SK-N-SH (cell line): Measurements from ENCODE around the gene MRPL40. TPM values are rescaled to one million over a fixed set of nuclear protein-coding genes. Genes with fewer than 3 reads are reported as not detected.

Source experiments
- CTCF ChIA-PET: fragments of 300-600, 350-600 bp; formaldehyde crosslinking; extraction: SDS; loops from one replicate; lab custom pipeline; 2021; lab: Yijun Ruan, JAX
- POLR2A ChIA-PET: fragments of 350-600 bp; sonication (Branson Sonifier 250); formaldehyde crosslinking; extraction: SDS; loops from one replicate; lab custom pipeline; 2020; ENCODE audit warnings: antibody characterized with exemption, inconsistent platforms; lab: Yijun Ruan, JAX
- DNase-seq: peaks from one replicate; pipeline ENCODE4 v3.0.0; 2012
- H2AFZ ChIP-seq: fragments of 200-600 bp; sonication (generic); 2 replicates; pipeline ENCODE4 v1.8.1; 2016; ENCODE audit warnings: antibody characterized with exemption, mild to moderate bottlenecking, low read depth
- H3F3A ChIP-seq: fragments of 200-600 bp; sonication (generic); replicated peaks from 2 replicates; pipeline ENCODE3; 2016; ENCODE audit warnings: antibody characterized with exemption, mild to moderate bottlenecking; ENCODE audit not compliant: insufficient read depth
- H3K27ac ChIP-seq, 2 experiments: fragments of 200-500 bp in 1 of 2; fragments of 200-600 bp in 1 of 2; sonication (Bioruptor generic) in 1 of 2; sonication (generic), shearing (Covaris generic) in 1 of 2; 2 replicates each; pipeline versions ENCODE4 v1.5.1 to v1.6.1; 2014 to 2016; ENCODE audit warnings: low read depth in 2 of 2, inconsistent platforms in 1 of 2, low read length in 1 of 2, mild to moderate bottlenecking in 1 of 2, mixed read lengths in 1 of 2
- H3K27me3 ChIP-seq: fragments of 200-600 bp; sonication (generic), shearing (Covaris generic); 2 replicates; pipeline ENCODE4 v1.6.1; 2016; ENCODE audit warnings: mixed run types; ENCODE audit not compliant: insufficient read depth
- H3K36me3 ChIP-seq, 2 experiments: fragments of 200-500 bp in 1 of 2; fragments of 200-600 bp in 1 of 2; sonication (Bioruptor generic) in 1 of 2; sonication (generic) in 1 of 2; replicated peaks in 1 of 2; 2 replicates each; pipeline versions ENCODE3 to v1.5.1; 2014 to 2016; ENCODE audit warnings: low read length in 1 of 2, mild to moderate bottlenecking in 1 of 2; ENCODE audit not compliant: insufficient read depth in 2 of 2, control insufficient read depth in 1 of 2
- H3K4me1 ChIP-seq, 2 experiments: fragments of 200-500 bp in 1 of 2; fragments of 200-600 bp in 1 of 2; sonication (Bioruptor generic) in 1 of 2; sonication (generic), shearing (Covaris generic) in 1 of 2; 2 replicates each; pipeline versions ENCODE4 v1.5.1 to v1.6.1; 2014 to 2016; ENCODE audit warnings: low read depth in 1 of 2, low read length in 1 of 2, mixed run types in 1 of 2; ENCODE audit not compliant: insufficient read depth in 2 of 2, control insufficient read depth in 1 of 2
- H3K4me2 ChIP-seq: fragments of 200-600 bp; sonication (generic), shearing (Covaris generic); 2 replicates; pipeline ENCODE4 v1.6.1; 2017; ENCODE audit warnings: mixed run types
- H3K4me3 ChIP-seq, 2 experiments: fragments of 200-500 bp in 1 of 2; fragments of 200-600 bp in 1 of 2; sonication (Bioruptor generic) in 1 of 2; sonication (generic), shearing (Covaris generic) in 1 of 2; 2 replicates each; pipeline versions ENCODE4 v1.5.1 to v1.8.1; 2014 to 2016; ENCODE audit warnings: low read depth in 2 of 2, inconsistent platforms in 1 of 2, low read length in 1 of 2, mild to moderate bottlenecking in 1 of 2, mixed read lengths in 1 of 2, moderate library complexity in 1 of 2
- H3K79me2 ChIP-seq: fragments of 200-600 bp; sonication (generic); 2 replicates; pipeline ENCODE4 v1.8.1; 2017; ENCODE audit warnings: mild to moderate bottlenecking; ENCODE audit not compliant: insufficient read depth
- H3K9ac ChIP-seq: fragments of 200-600 bp; sonication (generic); 2 replicates; pipeline ENCODE4 v1.6.1; 2017; ENCODE audit warnings: mixed run types
- H3K9me2 ChIP-seq: fragments of 200-600 bp; sonication (generic); 2 replicates; pipeline ENCODE4 v1.6.1; 2017; ENCODE audit warnings: mixed run types
- H3K9me3 ChIP-seq: fragments of 200-600 bp; sonication (generic); 2 replicates; pipeline ENCODE4 v1.6.1; 2017; ENCODE audit warnings: mixed run types, mild to moderate bottlenecking, moderate library complexity
- H4K20me1 ChIP-seq: fragments of 200-600 bp; sonication (generic); 2 replicates; pipeline ENCODE4 v1.6.1; 2017; ENCODE audit warnings: mild to moderate bottlenecking, mixed run types; ENCODE audit not compliant: insufficient read depth
- EP300 ChIP-seq, 2 experiments: IDR thresholded peaks; 2 replicates each; pipeline versions ENCODE4 v1.4.0 to v1.6.1; 2012; ENCODE audit warnings: borderline replicate concordance in 1 of 2, low read depth in 1 of 2, low read length in 1 of 2
- EZH2phosphoT487 ChIP-seq: fragments of 200-600 bp; sonication (generic); IDR thresholded peaks from 2 replicates; pipeline ENCODE4 v1.6.1; 2017; ENCODE audit warnings: low read depth, mixed run types, mild to moderate bottlenecking, antibody characterized with exemption, moderate library complexity, borderline replicate concordance
- FOSL2 ChIP-seq: IDR thresholded peaks from 2 replicates; pipeline ENCODE4 v1.4.0; 2012; ENCODE audit warnings: low read depth, mild to moderate bottlenecking, moderate library complexity, borderline replicate concordance
- FOXJ3 ChIP-seq: sonication (generic); formaldehyde crosslinking; IDR thresholded peaks from 2 replicates; pipeline ENCODE4 v1.5.1; 2020; ENCODE audit warnings: mild to moderate bottlenecking, missing genetic modification reagents
- FOXM1 ChIP-seq: IDR thresholded peaks from 2 replicates; pipeline ENCODE4 v1.4.0; 2012; ENCODE audit warnings: low read depth, mild to moderate bottlenecking
- GABPA ChIP-seq: IDR thresholded peaks from 2 replicates; pipeline ENCODE4 v1.4.0; 2012; ENCODE audit warnings: low read depth, mild to moderate bottlenecking
- IRF3 ChIP-seq: fragments of 150-350 bp; IDR thresholded peaks from 2 replicates; pipeline ENCODE4 v1.6.1; 2016; ENCODE audit warnings: mild to moderate bottlenecking, low read depth, low read length
- MAX ChIP-seq: IDR thresholded peaks from 2 replicates; pipeline ENCODE4 v1.4.0; 2012; ENCODE audit warnings: low read depth
- MEF2A ChIP-seq: IDR thresholded peaks from 2 replicates; pipeline ENCODE4 v1.4.0; 2012; ENCODE audit warnings: low read depth, borderline replicate concordance
- NFIC ChIP-seq: IDR thresholded peaks from 2 replicates; pipeline ENCODE4 v1.4.0; 2012; ENCODE audit warnings: borderline replicate concordance
- NRF1 ChIP-seq: IDR thresholded peaks from 2 replicates; pipeline ENCODE4 v1.6.1; 2012; ENCODE audit warnings: low read depth, mild to moderate bottlenecking, low read length
- PBX3 ChIP-seq: IDR thresholded peaks from 2 replicates; pipeline ENCODE4; 2012
- RCOR1 ChIP-seq: fragments of 150-350 bp; IDR thresholded peaks from 2 replicates; pipeline ENCODE4 v1.6.1; 2017; ENCODE audit warnings: antibody characterized with exemption, low read length
- RXRA ChIP-seq: IDR thresholded peaks from 2 replicates; pipeline ENCODE4 v1.4.0; 2012; ENCODE audit warnings: low read depth, mild to moderate bottlenecking, borderline replicate concordance
- TAF1 ChIP-seq: IDR thresholded peaks from 2 replicates; pipeline ENCODE4 v1.6.1; 2012; ENCODE audit warnings: low read depth, mild to moderate bottlenecking, low read length, moderate library complexity, borderline replicate concordance
- TCF12 ChIP-seq: IDR thresholded peaks from 2 replicates; pipeline ENCODE4 v1.4.0; 2012
- USF1 ChIP-seq: IDR thresholded peaks from 2 replicates; pipeline ENCODE4 v1.4.0; 2012; ENCODE audit warnings: low read depth, borderline replicate concordance
- ZBTB33 ChIP-seq: IDR thresholded peaks from 2 replicates; pipeline ENCODE4 v1.4.0; 2012; ENCODE audit warnings: low read depth, borderline replicate concordance
- WGBS: methylation state at CpG from one replicate; pipeline ENCODE4 v1.1.6; 2017; ENCODE audit warnings: low lambda C conversion rate; 5-methylcytosine and 5-hydroxymethylcytosine counted together
- polyA plus RNA-seq, 3 experiments: library from polyadenylated mRNA; depleted of rRNA; stranded (reverse); fragments of >200 nt; gene quantifications; 2 replicates each; pipeline ENCODE4 v1.2.3, GENCODE V29; 2012

MRPL40 gene
- polyA plus RNA-seq, 1 of the 3 experiments (the other 2 are of a cell fraction) = 34.9 TPM

GRCh38 chr22:19397734-19398104, 34.6 kb upstream of the MRPL40 start:
- no peak overlapping the region for H3K9ac ChIP-seq

More at GRCh38 chr22:19397734-19398104, 34.6 kb upstream of the MRPL40 start:
- Histone ChIP-seq H3K4me3 (no peak overlapping the region), H3K4me2 (no peak overlapping the region), H3K9me2 (no peaks in the 10 kb centered on the region), H4K20me1 (no peaks in the 10 kb centered on the region), H3K27ac (no peak overlapping the region), H3K4me1 (no peaks in the 10 kb centered on the region), H3K27me3 (no peaks in the 10 kb centered on the region), H2AFZ (no peak overlapping the region)
- no peak for DNase-seq
- CTCF ChIA-PET = interaction anchor here (1.0 kb wide), 1 partner anchor 232 kb away, joined by 4 read pairs; no protein-coding TSS in a partner anchor
- no peak for TF ChIP-seq FOSL2
- no peak for TF ChIP-seq RXRA
- no peak for TF ChIP-seq TAF1
- no peak for TF ChIP-seq GABPA
- no peak for TF ChIP-seq TCF12
- TF ChIP-seq FOXM1 = no peak
- TF ChIP-seq EZH2phosphoT487 = no peak
- TF ChIP-seq MAX = no peak
- no peak for TF ChIP-seq MEF2A
- TF ChIP-seq EP300 (IDR thresholded peaks at IDR 0.05; ENCODE audit: borderline replicate concordance in 1 of 2, low read depth in 1 of 2, low read length in 1 of 2) = no peak
- TF ChIP-seq ZBTB33 = no peak
- no peak for TF ChIP-seq IRF3
- no peak for TF ChIP-seq NFIC
- TF ChIP-seq PBX3 = no peak
- TF ChIP-seq FOXJ3 = no peak
- TF ChIP-seq RCOR1 = no peak
- no peak for TF ChIP-seq NRF1
- TF ChIP-seq USF1 = no peak
- TF ChIP-seq, all 33 proteins: peak for 0
- H3K79me2 ChIP-seq = no peaks in the 10 kb centered on the region
- peaks cover 30 to 54% of the 10 kb centered on the region in 2 experiments for H3K36me3 ChIP-seq
- 100% methylated on average over 3 of the region's 3 CpGs for WGBS
- H3K9me3 ChIP-seq = no peaks in the 10 kb centered on the region
- POLR2A ChIA-PET = no interaction called here
- no peaks in the 10 kb centered on the region for H3F3A ChIP-seq
